MV-4-11 (cell line): Measurements from ENCODE around the gene ANAPC15.
A peak's percentile ranks its signal among the peaks of the same experiment; 100 is the strongest.
"Not testable (repeated sequence)": the region's sequence is repeated elsewhere in the genome, so short reads cannot be mapped to it uniquely, and the experiment has no call there.

Experiments used
- DNase-seq: peaks from one replicate; lab custom pipeline; 2025; lab: John Stamatoyannopoulos, UW

Gene ANAPC15

DNA sequence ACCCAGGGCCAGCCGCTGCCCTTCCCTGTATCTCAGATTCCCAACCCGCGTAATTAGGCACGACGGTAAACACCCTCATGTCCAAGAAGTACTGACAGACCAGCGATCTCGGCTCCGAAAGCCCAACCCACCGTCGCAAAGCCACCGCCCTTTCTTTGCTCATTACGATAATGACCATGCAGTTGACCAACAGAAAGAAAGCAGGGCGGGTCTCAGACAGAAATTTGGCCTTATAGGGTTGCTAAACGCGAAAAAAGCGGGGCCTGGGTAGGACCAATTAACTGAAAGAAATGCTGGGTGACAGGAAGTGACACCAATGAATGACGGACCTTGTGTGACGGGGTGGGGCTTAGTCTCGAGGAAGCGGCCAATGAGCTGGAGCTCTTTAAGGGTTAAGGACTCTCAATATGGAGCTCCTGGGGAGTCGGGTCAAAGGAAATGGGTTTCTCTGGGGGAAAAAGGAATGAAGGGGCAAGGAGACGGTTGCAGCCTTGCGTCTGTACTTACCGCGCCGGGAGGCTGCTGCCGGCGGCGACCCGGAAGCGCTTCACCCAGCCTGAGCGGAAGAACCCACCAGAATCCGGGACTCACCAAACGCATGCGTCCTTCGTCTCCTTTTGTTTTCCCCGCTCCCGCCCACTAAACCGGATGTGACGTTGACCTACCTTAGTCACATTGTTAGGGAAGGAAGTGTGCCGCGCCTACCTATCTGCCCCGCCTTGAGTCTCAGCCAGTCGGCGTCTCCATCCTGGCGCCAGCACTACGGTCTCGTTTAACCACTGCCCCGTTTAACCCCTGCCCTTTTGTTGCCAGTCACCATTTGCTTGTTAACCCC lies at the start of gene ANAPC15:
Gene ANAPC15 (minus strand): TSS at position 553 of the 835 bp plus-strand sequence. CDS start 1,419 bp downstream, outside the sequence.
- peak; percentile 100 for DNase-seq

DNA sequence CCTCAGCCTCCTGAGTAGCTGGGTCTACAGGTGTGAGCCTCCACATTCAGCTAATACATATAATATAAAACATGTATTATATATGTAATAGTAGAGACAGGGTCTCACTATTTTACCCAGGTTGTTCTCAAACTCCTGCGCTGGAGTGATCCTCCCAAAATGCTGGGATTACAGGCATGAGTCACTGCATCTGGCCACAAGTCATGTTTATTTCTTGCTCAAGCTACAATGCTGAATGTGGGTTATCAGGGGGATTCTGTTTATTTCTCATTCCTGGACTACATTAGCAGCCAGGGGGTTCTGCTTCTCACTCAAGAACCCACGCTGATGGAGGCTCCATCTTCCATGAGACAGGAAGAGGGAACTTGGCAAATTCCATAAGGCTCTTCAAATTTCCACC lies 47.8 kb upstream of the ANAPC15 start:
- no peak for DNase-seq

DNA sequence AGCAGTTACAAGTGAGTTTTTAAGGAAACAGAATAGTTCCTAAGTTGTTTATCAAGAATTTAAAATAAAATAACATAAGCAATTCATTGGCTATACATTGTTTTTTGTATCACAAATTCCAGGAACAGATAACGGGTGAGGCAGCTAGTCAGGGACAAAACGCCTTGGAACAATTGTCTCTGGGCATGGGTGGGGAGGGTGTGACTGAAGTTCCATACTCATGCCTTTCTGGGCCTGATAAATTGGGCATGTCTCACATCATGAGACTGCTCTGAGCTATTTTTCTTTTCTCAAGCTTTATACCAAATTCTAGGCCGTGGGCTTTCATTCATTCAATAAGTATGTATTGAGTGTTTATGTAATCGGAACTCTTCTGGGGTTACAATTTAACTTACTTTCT lies 44.6 kb upstream of the ANAPC15 start:
- no peak for DNase-seq

DNA sequence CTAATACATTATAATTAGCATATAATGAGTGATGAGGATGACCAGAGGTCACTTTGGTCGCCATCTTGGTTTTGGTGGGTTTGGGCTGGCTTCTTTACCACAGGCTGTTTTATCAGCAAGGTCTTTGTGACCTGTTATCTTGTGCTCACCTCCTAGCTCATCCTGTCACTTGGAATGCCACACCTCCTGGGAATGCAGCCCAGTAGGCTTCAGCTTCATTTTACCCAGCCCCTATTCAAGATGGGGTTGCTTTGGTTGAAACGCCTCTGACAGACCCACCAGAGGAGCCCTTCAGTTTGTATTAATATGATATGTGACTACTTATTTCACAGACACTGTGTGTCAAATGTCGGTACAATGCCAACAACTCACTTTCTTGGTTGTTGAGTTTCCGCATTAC lies 43.3 kb upstream of the ANAPC15 start:
- no peak for DNase-seq

DNA sequence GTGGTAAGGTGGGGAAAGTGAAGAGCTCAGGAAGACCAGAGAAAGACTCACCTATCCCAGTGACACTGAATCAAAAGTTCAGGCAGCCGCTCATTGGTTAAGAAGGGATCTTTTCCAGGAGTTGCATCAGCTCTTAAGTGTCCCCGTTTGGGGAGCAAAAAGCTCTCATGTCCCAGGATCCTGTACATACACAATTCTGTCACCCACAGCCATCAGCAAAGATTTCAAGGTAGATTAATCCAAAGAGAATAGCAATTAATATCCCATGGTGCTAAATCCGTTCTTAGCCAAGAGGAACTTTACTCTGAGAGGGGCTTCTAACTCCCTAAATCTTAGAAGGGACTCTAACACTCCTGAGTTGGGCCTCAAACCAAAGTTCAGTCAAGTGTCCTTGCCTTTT lies 42.3 kb upstream of the ANAPC15 start:
- no peak for DNase-seq

DNA sequence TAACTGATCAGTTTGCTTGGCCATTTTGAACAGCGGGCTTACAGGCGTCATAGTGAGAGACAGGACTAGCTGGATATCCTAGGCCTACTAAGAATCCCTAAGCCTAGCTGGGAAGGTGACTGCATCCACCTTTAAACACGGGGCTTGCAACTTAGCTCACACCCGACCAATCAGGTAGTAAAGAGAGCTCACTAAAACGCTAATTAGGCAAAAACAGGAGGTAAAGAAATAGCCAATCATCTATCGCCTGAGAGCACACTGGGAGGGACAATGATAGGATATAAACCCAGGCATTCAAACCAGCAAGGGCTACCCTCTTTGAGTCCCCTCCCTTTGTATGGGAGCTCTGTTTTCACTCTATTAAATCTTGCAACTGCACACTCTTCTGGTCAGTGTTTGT lies 41.4 kb upstream of the ANAPC15 start:
- not testable (repeated sequence) for DNase-seq

DNA sequence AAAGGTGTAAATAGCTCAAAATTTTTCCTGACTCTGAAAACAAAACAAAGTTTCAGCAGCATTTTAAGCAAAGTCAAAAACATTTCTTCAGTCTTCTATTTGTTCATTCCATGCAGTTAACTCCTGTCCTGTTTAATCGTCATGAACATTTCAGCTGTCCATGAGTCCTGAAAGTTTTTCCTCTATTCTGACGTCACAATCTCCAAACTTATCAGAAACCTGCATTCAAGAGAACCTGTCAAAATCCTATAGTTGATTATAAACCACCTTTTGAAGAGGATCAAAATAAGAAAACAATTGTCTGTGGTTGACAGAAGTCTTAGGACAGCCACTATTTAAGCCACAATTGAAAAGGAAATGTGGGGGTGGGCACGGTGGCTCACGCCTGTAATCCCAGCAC lies 38.4 kb upstream of the ANAPC15 start:
- no peak for DNase-seq

DNA sequence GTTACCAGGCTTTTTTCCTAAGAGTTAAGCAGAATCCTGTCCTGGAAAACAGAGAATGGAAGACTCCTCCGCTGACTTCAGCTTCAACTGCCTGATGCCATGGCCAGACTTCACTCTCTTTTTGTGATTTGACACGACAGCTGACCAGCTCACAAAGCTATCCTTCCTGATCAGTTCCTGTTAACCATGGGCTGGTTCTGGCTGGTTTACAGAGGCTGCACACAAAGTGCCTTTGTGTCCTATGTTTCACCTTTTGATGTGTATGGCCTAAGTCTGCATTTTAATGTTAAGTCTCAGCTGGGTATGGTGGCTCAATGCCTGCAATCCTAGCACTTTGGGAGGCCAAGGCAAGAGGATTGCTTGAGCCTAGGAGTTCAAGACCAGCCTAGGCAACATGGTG lies 34.1 kb upstream of the ANAPC15 start:
- DNase-seq: no peak

DNA sequence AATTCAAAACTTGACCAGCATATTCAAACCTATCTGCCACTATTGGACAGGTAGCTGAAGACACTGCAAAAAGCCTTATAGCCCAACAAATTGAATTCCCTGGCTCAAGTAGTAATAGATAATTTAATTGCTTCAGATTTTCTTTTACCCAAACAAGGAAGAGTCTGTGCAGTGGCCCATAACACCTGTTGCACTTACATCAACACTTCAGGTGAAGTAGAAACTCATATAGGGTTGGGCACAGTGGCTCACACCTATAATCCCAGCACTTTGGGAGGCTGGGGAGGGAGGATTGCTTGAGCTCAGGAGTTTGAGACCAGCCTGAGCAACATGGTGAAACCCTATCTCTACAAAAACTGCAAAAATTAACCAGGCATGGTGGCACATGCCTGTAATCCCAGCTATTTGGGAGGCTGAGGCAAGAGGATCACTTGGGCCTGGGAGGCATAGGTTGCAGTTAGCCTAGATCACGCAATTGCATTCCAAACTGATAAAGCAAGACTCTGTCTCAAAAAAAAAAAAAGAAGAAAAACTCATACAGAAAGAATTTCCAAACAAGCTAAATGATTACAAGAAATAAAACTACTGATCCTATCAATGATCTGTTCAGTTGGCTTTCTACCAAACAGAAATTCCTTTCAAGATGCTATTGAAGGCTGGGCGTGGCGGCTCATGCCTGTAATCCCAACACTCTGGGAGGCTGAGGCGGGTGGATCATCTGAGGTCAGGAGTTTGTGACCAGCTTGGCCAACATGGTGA lies 32.5 kb upstream of the ANAPC15 start:
- DNase-seq: no peak

DNA sequence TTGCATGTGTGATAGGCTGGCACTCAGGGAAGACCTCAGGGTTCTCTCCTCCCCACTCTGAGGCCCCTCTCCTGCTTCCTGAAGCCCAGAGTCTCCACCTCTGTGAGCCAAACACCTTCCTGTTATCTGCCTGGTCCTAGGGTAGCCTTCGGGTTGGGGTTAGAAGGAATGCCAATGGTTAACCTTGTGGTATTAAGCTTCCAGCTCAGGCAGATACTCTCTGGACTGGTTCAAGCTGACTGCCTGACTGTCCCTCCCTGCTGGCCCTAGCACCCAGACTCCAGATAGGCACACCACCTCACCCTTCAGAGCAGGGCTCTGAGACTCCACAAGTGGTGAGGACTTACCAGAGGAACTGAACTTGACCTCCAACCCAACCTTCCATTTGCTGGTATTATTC lies 30.0 kb upstream of the ANAPC15 start:
- DNase-seq: not testable (repeated sequence)

DNA sequence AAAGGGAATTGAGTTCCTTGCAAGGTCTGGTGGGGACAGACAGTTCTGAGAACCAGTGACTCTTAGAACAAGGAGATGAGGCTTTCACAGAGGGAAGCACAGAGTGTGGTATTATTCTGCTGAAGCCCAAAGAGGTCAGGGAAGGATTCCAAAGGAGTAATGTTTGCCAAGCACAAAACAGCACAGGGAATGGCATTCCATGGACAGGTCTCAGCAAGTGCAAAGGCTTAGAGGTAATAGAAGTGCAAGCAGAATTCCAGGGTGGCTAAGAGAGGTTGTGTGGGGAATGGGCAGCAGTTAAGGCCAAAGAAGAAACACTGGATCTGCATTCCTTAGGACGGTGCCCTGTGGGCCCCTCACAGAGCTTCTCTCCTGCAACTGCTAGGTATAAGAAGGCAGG lies 29.6 kb upstream of the ANAPC15 start:
- DNase-seq: not testable (repeated sequence)

DNA sequence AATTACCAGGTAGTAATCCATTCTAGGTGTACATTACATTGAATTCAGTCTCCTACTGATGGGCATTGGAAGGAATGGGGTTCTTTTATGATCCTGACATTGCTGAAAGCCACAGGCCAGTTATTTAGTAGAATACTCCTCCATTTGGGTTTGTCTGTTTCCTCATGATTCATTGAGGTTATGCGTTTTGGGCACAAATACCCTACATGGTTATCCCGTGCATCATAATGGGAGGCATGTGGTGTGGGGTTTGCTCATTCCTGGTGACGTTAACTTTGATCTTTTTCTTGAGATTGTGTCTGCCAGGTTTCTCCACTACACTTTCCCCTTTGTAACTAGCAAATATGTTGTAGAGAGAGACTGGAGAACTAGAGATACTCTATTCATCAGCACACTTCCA lies 28.6 kb upstream of the ANAPC15 start:
- peak; percentile 68 for DNase-seq

DNA sequence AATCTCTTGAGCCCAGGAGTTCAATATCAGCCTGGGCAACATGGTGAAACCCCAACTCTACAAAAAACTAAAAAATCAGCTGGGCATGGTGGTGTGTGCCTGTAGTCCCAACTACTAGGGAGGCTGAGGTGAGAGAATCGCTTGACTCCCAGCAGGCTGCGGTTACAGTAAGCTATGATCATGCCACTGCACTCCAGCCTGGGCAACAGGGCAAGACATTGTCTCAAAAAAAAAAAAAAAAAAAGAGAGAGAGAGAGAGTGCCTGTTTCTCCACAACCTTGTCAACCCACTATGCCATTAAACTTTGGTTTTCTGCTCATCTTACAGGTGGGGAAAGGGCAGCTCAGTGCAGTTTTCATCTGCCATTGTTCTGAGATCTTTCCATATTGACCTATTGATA lies 28.2 kb upstream of the ANAPC15 start:
- no peak for DNase-seq

DNA sequence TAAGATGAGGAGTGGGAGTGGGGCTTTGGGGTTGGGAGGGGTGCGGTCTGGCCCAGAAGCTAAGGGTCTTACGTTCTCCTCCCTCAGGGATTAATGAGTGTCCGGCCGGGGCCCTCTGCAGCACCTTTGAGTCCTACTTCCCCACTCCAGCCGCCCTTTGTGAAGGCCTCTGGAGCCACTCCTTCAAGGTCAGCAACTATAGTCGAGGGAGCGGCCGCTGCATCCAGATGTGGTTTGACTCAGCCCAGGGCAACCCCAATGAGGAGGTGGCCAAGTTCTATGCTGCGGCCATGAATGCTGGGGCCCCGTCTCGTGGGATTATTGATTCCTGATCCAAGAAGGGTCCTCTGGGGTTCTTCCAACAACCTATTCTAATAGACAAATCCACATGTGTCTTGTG lies 27.0 kb upstream of the ANAPC15 start:
- DNase-seq: no peak

DNA sequence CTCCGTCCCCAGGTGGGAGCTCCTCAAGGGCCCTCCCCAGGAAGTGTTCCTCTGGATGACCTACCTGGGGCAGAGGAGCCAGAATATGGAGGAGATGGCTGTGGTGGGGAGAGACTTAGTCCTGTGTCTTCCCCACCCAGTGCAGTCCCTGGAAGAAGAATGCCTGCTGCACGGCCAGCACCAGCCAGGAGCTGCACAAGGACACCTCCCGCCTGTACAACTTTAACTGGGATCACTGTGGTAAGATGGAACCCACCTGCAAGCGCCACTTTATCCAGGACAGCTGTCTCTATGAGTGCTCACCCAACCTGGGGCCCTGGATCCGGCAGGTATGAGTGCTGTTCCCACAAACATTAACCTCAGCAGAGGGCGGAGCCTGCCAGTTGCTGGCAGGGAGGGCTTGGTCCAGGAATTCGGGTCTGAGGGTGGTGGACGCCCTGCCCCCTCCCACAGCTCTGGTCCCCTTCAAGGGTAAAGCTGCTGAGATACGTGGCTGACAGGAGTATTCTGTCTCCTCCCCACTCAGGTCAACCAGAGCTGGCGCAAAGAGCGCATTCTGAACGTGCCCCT lies 26.4 kb upstream of the ANAPC15 start:
- no peak for DNase-seq

DNA sequence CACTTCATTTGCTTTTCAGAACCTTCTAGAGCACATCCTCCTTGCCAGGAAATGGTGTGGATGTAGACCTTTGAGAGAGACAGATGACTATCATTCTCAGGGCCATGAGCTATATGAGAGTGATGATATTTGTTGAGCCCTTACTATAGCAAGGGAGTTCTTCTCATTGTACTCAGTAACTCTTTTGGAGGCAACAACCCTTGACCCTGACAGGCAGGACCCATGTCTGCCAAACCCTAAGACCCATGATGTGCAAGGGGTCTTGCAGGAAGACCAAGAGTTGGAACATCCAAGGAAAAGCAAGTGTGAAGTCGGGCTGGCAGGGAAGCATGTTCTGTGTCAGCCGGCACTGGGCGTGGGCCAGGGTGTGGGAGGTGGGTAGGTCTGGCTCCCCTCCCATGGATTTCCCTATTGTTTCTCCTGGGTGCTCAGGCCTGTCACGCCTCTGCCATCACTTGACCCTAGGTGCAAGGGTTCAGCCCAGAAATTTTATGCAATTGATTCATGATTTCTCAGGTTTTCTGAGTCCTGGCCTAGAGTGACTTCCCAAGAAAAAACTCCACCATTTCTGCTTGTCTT lies 24.3 kb upstream of the ANAPC15 start:
- DNase-seq: no peak

DNA sequence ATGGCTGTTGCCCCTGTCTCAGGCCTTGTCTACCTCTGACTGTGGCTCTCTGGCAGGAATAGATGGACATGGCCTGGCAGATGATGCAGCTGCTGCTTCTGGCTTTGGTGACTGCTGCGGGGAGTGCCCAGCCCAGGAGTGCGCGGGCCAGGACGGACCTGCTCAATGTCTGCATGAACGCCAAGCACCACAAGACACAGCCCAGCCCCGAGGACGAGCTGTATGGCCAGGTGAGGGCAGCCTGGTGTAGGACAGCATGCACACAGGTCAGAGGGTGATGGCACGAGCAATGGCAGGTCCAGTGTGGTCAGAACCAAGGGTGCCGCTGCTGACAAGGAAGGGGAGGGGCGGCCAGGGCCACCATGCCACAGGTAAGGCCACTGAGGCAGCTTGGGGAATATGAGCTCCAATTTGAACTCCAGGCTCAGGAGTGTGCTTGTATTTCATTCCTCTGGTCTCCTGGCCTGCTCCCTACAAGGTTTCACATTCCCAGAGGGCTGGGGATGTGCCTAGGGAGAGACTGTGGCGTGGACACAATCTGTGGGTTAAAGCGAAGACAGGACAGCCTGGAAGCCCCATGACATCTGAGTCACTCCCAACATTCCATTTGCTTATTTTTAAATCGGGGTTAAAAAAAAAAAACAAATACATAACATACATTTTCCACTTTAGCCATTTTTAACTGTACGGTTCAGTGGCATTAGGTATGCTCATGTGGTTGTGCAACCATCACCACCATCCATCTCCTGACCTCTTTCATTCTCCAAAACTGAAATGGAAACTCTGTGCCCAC lies 23.6 kb upstream of the ANAPC15 start:
- no peak for DNase-seq

DNA sequence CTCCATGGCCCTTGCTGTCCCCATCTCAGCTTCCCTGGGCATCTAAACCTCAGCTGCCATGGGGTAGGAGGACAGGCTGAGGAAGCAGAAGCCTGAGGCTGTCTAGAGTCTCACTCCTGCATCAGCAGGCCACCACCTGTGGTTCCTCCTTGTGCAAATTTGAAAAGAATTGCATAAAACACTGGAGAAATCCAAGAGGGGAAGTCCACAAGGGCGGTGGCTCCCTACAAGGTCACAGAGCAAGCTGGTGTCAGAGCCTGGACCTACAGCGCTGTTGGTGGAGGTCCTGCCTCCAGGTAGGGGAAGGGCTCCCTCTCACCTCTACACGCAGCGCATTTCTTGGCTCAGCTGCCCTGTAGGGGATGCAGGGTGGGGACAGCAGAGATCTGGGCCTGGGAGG lies 23.0 kb upstream of the ANAPC15 start, which contains the start of gene FOLR3:
Gene FOLR3 (plus strand): TSS at position 253 of the 400 bp plus-strand sequence. CDS start 228 bp downstream, outside the sequence.
- DNase-seq: not testable (repeated sequence)

DNA sequence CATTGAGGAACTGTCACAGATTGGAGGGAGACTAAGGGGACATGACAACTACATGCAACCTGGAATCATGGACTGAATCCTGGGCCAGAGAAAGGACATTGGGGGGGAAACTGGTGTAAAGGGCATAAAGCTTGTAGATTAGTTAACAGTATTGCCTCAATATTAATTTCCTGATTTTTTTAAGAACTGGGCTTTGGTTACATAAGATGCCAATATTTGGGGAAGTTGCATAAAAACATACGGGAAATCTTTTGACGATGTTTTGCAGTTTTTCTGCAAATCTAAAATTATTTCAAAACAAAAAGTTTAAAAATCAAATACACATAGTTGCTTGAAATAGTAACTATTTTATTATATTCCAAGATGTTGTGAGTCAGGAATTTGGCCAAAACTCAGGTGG lies 20.2 kb upstream of the ANAPC15 start:
- DNase-seq: peak; percentile 34

DNA sequence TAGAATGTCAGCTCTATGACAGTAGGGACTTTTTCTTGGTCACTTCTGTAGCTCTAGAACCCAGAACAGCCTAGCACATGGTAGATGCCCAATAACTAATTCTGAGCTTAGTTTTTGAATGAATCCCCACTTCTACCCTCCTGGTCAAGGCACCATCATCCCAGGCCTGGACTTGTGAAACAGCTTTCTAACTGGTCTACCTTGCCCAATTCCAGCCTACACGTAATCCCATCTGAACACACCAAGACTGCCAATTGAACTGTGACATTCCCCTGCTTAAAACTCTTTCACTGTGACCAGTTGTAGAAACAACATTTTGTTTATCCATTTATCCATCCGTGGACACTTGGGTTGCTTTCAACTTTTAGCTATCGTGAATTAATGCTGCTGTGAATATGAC lies 16.9 kb upstream of the ANAPC15 start:
- no peak for DNase-seq

DNA sequence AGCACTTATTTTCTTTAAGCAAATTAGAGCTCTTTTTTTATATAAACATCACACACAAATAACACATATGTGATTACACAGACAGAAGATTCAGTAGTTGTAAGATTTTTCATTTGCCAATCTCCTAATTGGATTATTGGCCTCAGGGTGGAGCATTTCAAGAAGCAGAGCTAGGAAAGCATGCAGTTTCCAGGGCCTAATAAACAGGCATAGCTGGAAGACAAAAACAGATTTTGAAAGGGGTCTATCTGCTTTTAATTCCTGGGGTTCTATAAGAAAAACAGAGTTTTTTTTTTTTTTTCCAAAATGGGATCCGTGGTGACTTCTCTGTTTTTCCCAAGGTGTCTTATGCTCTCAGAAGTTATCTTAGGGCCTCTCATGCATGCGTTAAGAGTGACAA lies 15.4 kb upstream of the ANAPC15 start:
- DNase-seq: no peak

DNA sequence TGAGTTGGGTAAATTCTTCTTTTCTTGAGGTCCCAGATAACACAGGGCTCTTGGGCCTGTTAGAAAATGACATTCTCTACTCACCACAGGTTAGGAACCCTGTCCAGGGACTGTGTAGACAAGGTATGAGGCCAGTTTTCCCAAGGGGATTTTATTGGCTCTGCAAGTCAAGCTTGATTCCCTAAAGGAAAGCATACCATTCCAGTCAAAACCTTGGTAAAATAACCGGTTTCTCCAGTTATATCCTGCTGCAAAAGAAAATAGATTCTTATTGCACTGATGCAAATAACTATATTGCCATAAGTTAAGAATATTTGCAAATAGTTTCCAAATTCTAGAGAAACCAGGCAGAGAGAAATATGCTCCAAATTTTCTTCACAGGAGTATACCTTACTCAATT lies 13.5 kb upstream of the ANAPC15 start:
- no peak for DNase-seq
